HepG2 (cell line): ENCODE measurements around the gene TMEM204. TPM values are rescaled to one million over a fixed set of nuclear protein-coding genes. Genes with fewer than 3 reads are reported as not detected.
A peak's percentile ranks its signal among the peaks of the same experiment; 100 is the strongest.

Source experiments
- AFF4 ChIP-seq: sonication (generic); formaldehyde crosslinking; IDR thresholded peaks from 2 replicates; pipeline ENCODE4 v1.4.0; 2020; ENCODE audit warnings: missing genetic modification reagents
- CTCF ChIP-seq: sonication (generic); formaldehyde crosslinking; IDR thresholded peaks from 2 replicates; pipeline ENCODE4 v1.5.0; 2020; ENCODE audit warnings: mild to moderate bottlenecking, missing genetic modification reagents, moderate library complexity
- FOXO1 ChIP-seq: sonication (generic); formaldehyde crosslinking; IDR thresholded peaks from 2 replicates; pipeline ENCODE4 v1.4.0; 2020; ENCODE audit warnings: missing genetic modification reagents
- HNF4G ChIP-seq, 2 experiments: sonication (generic) in 1 of 2; formaldehyde crosslinking in 1 of 2; IDR thresholded peaks; 2 replicates each; pipeline versions ENCODE4 v1.4.0 to v1.6.1; 2011 to 2020; ENCODE audit warnings: borderline replicate concordance in 2 of 2, low read depth in 2 of 2, mild to moderate bottlenecking in 2 of 2, low read length in 1 of 2, missing genetic modification reagents in 1 of 2, moderate library complexity in 1 of 2
- RARA ChIP-seq: IDR thresholded peaks from 2 replicates; pipeline ENCODE4 v1.6.1; 2016; ENCODE audit warnings: missing genetic modification reagents, missing compliant biosample characterization
- RCOR2 ChIP-seq: IDR thresholded peaks from 2 replicates; pipeline ENCODE4 v1.6.1; 2016; ENCODE audit warnings: missing biosample characterization, missing genetic modification reagents
- SAFB2 ChIP-seq: sonication (generic); formaldehyde crosslinking; IDR thresholded peaks from 2 replicates; pipeline ENCODE4 v1.5.1; 2020; ENCODE audit warnings: missing genetic modification reagents, low read depth, mild to moderate bottlenecking, borderline replicate concordance
- SP5 ChIP-seq: IDR thresholded peaks from 2 replicates; pipeline ENCODE4 v1.6.1; 2016; ENCODE audit warnings: low read depth, borderline replicate concordance
- TBP ChIP-seq: sonication (generic); formaldehyde crosslinking; IDR thresholded peaks from 2 replicates; pipeline ENCODE4 v1.5.0; 2020; ENCODE audit warnings: missing genetic modification reagents
- TFE3 ChIP-seq: IDR thresholded peaks from 2 replicates; pipeline ENCODE4 v1.6.1; 2016
- THAP11 ChIP-seq: IDR thresholded peaks from 2 replicates; pipeline ENCODE4 v1.6.1; 2016; ENCODE audit warnings: missing biosample characterization, missing genetic modification reagents
- ZBTB39 ChIP-seq: sonication (generic); formaldehyde crosslinking; IDR thresholded peaks from 2 replicates; pipeline ENCODE4 v1.5.0; 2020; ENCODE audit warnings: missing genetic modification reagents
- ZC3H13 ChIP-seq: sonication (generic); formaldehyde crosslinking; IDR thresholded peaks from 2 replicates; pipeline ENCODE4 v1.8.1; 2023; ENCODE audit warnings: mild to moderate bottlenecking, missing genetic modification reagents, moderate library complexity
- ZNF639 ChIP-seq: conservative IDR thresholded peaks from 2 replicates; pipeline ENCODE4 v1.6.1; 2018; ENCODE audit warnings: missing genetic modification reagents
- polyA plus RNA-seq, 8 experiments: library from polyadenylated mRNA; depleted of rRNA in 3 of 8; stranded (reverse) in 7 of 8; unstranded in 1 of 8; fragments of >200 nt; fragmentation: Illumina TruSeq in 4 of 8; extraction: Trizol in 4 of 8; gene quantifications; 2 replicates each; pipeline versions ENCODE4 v1.2.1 to v1.2.3, GENCODE V29; 2011 to 2016; ENCODE audit warnings: low read depth in 4 of 8, missing spikeins in 1 of 8, mixed read lengths in 1 of 8; ENCODE audit not compliant: insufficient read depth in 1 of 8
- total RNA-seq, 5 experiments: library from RNA; depleted of rRNA; stranded (reverse); fragments of >200 nt; fragmentation: Illumina TruSeq; extraction: Trizol; gene quantifications; 2 replicates each; pipeline ENCODE4 v1.2.3, GENCODE V29; 2016; ENCODE audit warnings: low read depth in 1 of 5

The TMEM204 gene
- total and polyA plus RNA-seq, 2 of the 13 experiments (the other 11 are each of a cell fraction or from before 2014, with no cell fraction given): not detected

- TF ChIP-seq AFF4 (CRISPR knock-in tag) (no peak), CTCF (no peak), THAP11 (CRISPR knock-in tag) (no peak), RARA (peak; percentile 18; the same call in 1 of the 2 replicates), ZNF639 (CRISPR knock-in tag) (no peak), HNF4G (IDR thresholded peaks at IDR 0.05; ENCODE audit: borderline replicate concordance, low read depth, low read length) (peak; percentile 43; the same call in 1 of the 2 replicates), HNF4G (CRISPR knock-in tag; IDR thresholded peaks at IDR 0.05; ENCODE audit: borderline replicate concordance, low read depth) (no peak), SAFB2 (no peak), FOXO1 (0 out of 2 replicates have a peak, but pooled peaks have one; percentile 19), RCOR2 (CRISPR knock-in tag) (peak; percentile 52; the same call in 1 of the 2 replicates), ZC3H13 (CRISPR knock-in tag) (no peak), TBP (CRISPR knock-in tag) (no peak), ZBTB39 (no peak), TFE3 (peak; percentile 96), SP5 (CRISPR knock-in tag) (0 out of 2 replicates have a peak, but pooled peaks have one; percentile 8)
Observed at GRCh38 chr16:1545044-1546040, 11.9 kb downstream of the TMEM204 start (continued).
